NB4 (cell line): ENCODE data around the gene NCOA1.

Experiments used
- CTCF ChIP-seq: IDR thresholded peaks from one replicate; pipeline ENCODE4 v1.5.1; 2012; ENCODE audit warnings: low read depth, low read length
- MAX ChIP-seq: IDR thresholded peaks from 2 replicates; pipeline ENCODE4 v1.6.1; 2011; ENCODE audit warnings: low read depth, low read length
- MYC ChIP-seq: IDR thresholded peaks from 2 replicates; pipeline ENCODE4 v1.6.1; 2011; ENCODE audit warnings: low read depth, low read length
- POLR2A ChIP-seq: IDR thresholded peaks from 2 replicates; pipeline ENCODE4 v1.6.1; 2011; ENCODE audit warnings: mild to moderate bottlenecking; ENCODE audit not compliant: insufficient read length; ENCODE audit errors: extremely low read depth

- TF ChIP-seq MAX (no peak), MYC (no peak), CTCF (no peak), POLR2A (no peak)
Observed at GRCh38 chr2:24507549-24507948, 16.5 kb downstream of the NCOA1 start.
